ENCODE results near the gene MFAP5. TPM values are rescaled to one million over a fixed set of nuclear protein-coding genes. Genes with fewer than 3 reads are reported as not detected.

The MFAP5 gene
- polyA plus RNA-seq, 1 donor from 2014 or later = not detected

- TF ChIP-seq POLR2AphosphoS5 (IDR thresholded peaks at IDR 0.05) (no peak), REST (IDR thresholded peaks at IDR 0.05; ENCODE audit: borderline replicate concordance) (no peak), TAF1 (IDR thresholded peaks at IDR 0.05; ENCODE audit: low read depth) (no peak), EP300 (conservative IDR thresholded peaks at IDR 0.05; ENCODE audit: poor library complexity, severe bottlenecking) (no peak), EZH2 (IDR thresholded peaks at IDR 0.05; ENCODE audit: borderline replicate concordance, insufficient read depth, low read length, poor library complexity, severe bottlenecking) (no peak), MXI1 (conservative IDR thresholded peaks at IDR 0.05; ENCODE audit: poor library complexity, severe bottlenecking) (no peak), RAD21 (conservative IDR thresholded peaks at IDR 0.05) (no peak), SMC3 (conservative IDR thresholded peaks at IDR 0.05; ENCODE audit: poor library complexity) (no peak), CTCF (IDR thresholded peaks at IDR 0.05; ENCODE audit: poor library complexity, severe bottlenecking) (no peak)
- no peaks in the 10 kb centered on the region for H4K20me1 ChIP-seq (ENCODE audit: insufficient read depth)
- no peaks in the 10 kb centered on the region for H3K36me3 ChIP-seq (ENCODE audit: insufficient read depth, low read length)
- no peak overlapping the region for H3K27ac ChIP-seq (ENCODE audit: low read length)
- no peaks in the 10 kb centered on the region for H3F3A ChIP-seq (ENCODE audit: insufficient read depth, low read length, poor library complexity, severe bottlenecking)
- no peak overlapping the region for H3K4me3 ChIP-seq (ENCODE audit: low read length)
- no peaks in the 10 kb centered on the region for H3K9me3 ChIP-seq (ENCODE audit: low read length)
- H3K79me2 ChIP-seq (replicated peaks; ENCODE audit: insufficient read depth, low read length) = no peaks in the 10 kb centered on the region
- H3K27me3 ChIP-seq (ENCODE audit: insufficient read depth, low read depth, low read length) = no peaks in the 10 kb centered on the region
- H2AFZ ChIP-seq (ENCODE audit: low read depth, low read length) = no peak overlapping the region
- no peak overlapping the region for H3K9ac ChIP-seq (ENCODE audit: low read length)
- no peaks in the 10 kb centered on the region for H3K9me2 ChIP-seq (ENCODE audit: insufficient read depth, low read length)
- H3K4me2 ChIP-seq (ENCODE audit: low read length) = no peak overlapping the region
Observed at GRCh38 chr12:8603856-8604255, 58.8 kb downstream of the MFAP5 start.

GRCh38 chr12:8603286-8603685, 59.3 kb downstream of the MFAP5 start:
- Histone ChIP-seq H3K4me2 (ENCODE audit: low read length) (no peak overlapping the region), H2AFZ (ENCODE audit: low read depth, low read length) (no peak overlapping the region), H3K9me2 (ENCODE audit: insufficient read depth, low read length) (no peaks in the 10 kb centered on the region), H3K27ac (ENCODE audit: low read length) (no peak overlapping the region), H3K27me3 (ENCODE audit: insufficient read depth, low read depth, low read length) (no peaks in the 10 kb centered on the region), H3K79me2 (replicated peaks; ENCODE audit: insufficient read depth, low read length) (no peaks in the 10 kb centered on the region), H3K9me3 (ENCODE audit: low read length) (no peaks in the 10 kb centered on the region), H3K9ac (ENCODE audit: low read length) (no peak overlapping the region), H3K36me3 (ENCODE audit: insufficient read depth, low read length) (no peaks in the 10 kb centered on the region), H4K20me1 (ENCODE audit: insufficient read depth) (no peaks in the 10 kb centered on the region), H3K4me3 (ENCODE audit: low read length) (no peak overlapping the region), H3F3A (ENCODE audit: insufficient read depth, low read length, poor library complexity, severe bottlenecking) (no peaks in the 10 kb centered on the region)
- no peak for TF ChIP-seq TAF1 (IDR thresholded peaks at IDR 0.05; ENCODE audit: low read depth)
- no peak for TF ChIP-seq REST (IDR thresholded peaks at IDR 0.05; ENCODE audit: borderline replicate concordance)
- TF ChIP-seq POLR2AphosphoS5 (IDR thresholded peaks at IDR 0.05) = no peak
- TF ChIP-seq EP300 (conservative IDR thresholded peaks at IDR 0.05; ENCODE audit: poor library complexity, severe bottlenecking) = no peak
- no peak for TF ChIP-seq MXI1 (conservative IDR thresholded peaks at IDR 0.05; ENCODE audit: poor library complexity, severe bottlenecking)
- TF ChIP-seq SMC3 (conservative IDR thresholded peaks at IDR 0.05; ENCODE audit: poor library complexity) = no peak
- no peak for TF ChIP-seq RAD21 (conservative IDR thresholded peaks at IDR 0.05)
- no peak for TF ChIP-seq EZH2 (IDR thresholded peaks at IDR 0.05; ENCODE audit: borderline replicate concordance, insufficient read depth, low read length, poor library complexity, severe bottlenecking)
- no peak for TF ChIP-seq CTCF (IDR thresholded peaks at IDR 0.05; ENCODE audit: poor library complexity, severe bottlenecking)

All from neural cell (in vitro differentiated cells).